Natural killer cell (primary cell): ENCODE results near the gene RAI2. TPM values are rescaled to one million over a fixed set of nuclear protein-coding genes. Genes with fewer than 3 reads are reported as not detected.

Experiments used
- ATAC-seq, 3 donors: fragments of 150-1000 bp in 2 of 3; fragments of 200-7000 bp in 1 of 3; cut with Tn5 transposase; 1 replicate in 1 of 3; 2 replicates in 2 of 3; pipeline ENCODE4 v1.10.0; 2021; ENCODE audit warnings: mild to moderate bottlenecking in 2 of 3, moderate library complexity in 2 of 3
- DNase-seq, 2 donors: peaks; one replicate each; pipeline versions ENCODE4 v3.0.0 to v3.0.0-alpha.2; 2013 to 2021; ENCODE audit warnings: mixed read lengths in 1 of 2
- H3K27ac ChIP-seq: one replicate; pipeline ENCODE4 v1.5.1; 2013; ENCODE audit warnings: mild to moderate bottlenecking, low read length
- H3K27me3 ChIP-seq: one replicate; pipeline ENCODE4 v1.6.1; 2013; ENCODE audit warnings: low read length; ENCODE audit not compliant: control insufficient read depth, insufficient read depth
- H3K36me3 ChIP-seq: one replicate; pipeline ENCODE4 v1.6.1; 2013; ENCODE audit warnings: low read length; ENCODE audit not compliant: control insufficient read depth, insufficient read depth
- H3K4me1 ChIP-seq: one replicate; pipeline ENCODE4 v1.6.1; 2013; ENCODE audit warnings: low read length; ENCODE audit not compliant: control insufficient read depth, insufficient read depth
- H3K4me3 ChIP-seq: one replicate; pipeline ENCODE4 v1.5.1; 2013; ENCODE audit warnings: low read length
- H3K9me3 ChIP-seq: one replicate; pipeline ENCODE4 v1.6.1; 2013; ENCODE audit warnings: low read length; ENCODE audit not compliant: control insufficient read depth, insufficient read depth
- H3K27ac Mint-ChIP-seq, 2 donors: one replicate each; pipeline ENCODE4 v1.8.0; 2022; ENCODE audit warnings: mild to moderate bottlenecking in 2 of 2, mixed read lengths in 2 of 2, moderate library complexity in 1 of 2
- H3K27me3 Mint-ChIP-seq, 2 donors: one replicate each; pipeline ENCODE4 v1.8.0; 2022; ENCODE audit warnings: low read depth in 2 of 2, mixed read lengths in 2 of 2
- H3K36me3 Mint-ChIP-seq: one replicate; pipeline ENCODE4 v1.8.0; 2022; ENCODE audit warnings: mixed read lengths
- H3K4me1 Mint-ChIP-seq, 2 donors: one replicate each; pipeline ENCODE4 v1.8.0; 2022; ENCODE audit warnings: mixed read lengths in 2 of 2
- H3K4me3 Mint-ChIP-seq: one replicate; pipeline ENCODE4 v1.8.0; 2022; ENCODE audit warnings: mild to moderate bottlenecking, moderate library complexity, mixed read lengths
- H3K9me3 Mint-ChIP-seq, 2 donors: one replicate each; pipeline ENCODE4 v1.8.0; 2022; ENCODE audit warnings: mixed read lengths in 2 of 2
- WGBS: methylation state at CpG from one replicate; pipeline ENCODE4 v1.1.7; 2013; ENCODE audit warnings: missing lambda C conversion rate; ENCODE audit not compliant: insufficient coverage; 5-methylcytosine and 5-hydroxymethylcytosine counted together
- intact Hi-C: fragments of 100-400 bp; cut with micrococcal nuclease; formaldehyde crosslinking; loops from one replicate; pipeline ENCODE4 v1.14.2; 2022
- total RNA-seq, 4 donors: library from RNA; stranded (reverse); fragments of 120-200 nt in 1 of 4; gene quantifications; one replicate each; pipeline versions ENCODE4 v1.2.3 to v1.2.4, GENCODE V29; 2013 to 2022
- TF ChIP-seq, protein P1 (sequence below): fragments of 200-600 bp; IDR thresholded peaks from one replicate; pipeline ENCODE4 v1.8.0; 2022; ENCODE audit warnings: antibody characterized with exemption

RAI2 gene
- total RNA-seq, 3 donors from 2014 or later (not counting 1 experiment from before 2014, with no cell fraction given): not detected

DNA sequence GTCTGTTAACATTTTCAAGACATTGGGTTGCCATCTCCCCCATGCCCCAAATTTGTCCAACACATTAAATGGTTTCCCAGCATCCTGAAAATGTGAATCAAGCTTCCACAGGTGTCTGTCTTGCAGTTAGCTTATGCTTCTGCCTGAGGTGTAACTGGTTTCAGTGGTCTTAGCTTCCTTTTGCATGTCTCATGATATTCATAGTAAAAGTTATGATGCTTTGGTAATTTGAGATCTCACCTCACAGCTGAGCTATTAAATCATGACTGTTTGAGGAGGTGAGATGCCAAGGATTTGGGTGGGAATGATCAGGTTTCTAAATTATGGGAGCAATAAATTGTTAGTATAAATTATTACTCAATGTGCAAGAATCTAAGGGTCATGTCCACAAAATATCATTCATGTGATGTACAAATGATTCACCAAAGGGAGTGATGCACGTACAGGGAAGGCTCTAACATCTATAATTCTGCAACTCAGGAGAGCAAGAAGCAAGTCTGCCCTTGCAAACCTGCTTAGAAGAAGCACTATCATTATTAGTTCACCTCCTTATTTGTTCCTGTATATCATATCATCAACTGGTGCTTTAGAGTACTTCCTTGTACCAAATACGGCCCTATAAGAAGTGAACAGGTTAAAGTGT is 17.1 kb upstream of the RAI2 start:
- Mint-ChIP-seq H3K36me3 (no peaks in the 10 kb centered on the region), H3K27me3 (peaks cover 3 to 28% of the 10 kb centered on the region in 2 donors), H3K4me3 (no peak overlapping the region), H3K9me3 (peaks cover 2 to 5% of the 10 kb centered on the region in 2 donors), H3K4me1 (no peaks in the 10 kb centered on the region), H3K27ac (no peak overlapping the region)
- no peaks in the 10 kb centered on the region for H3K9me3 ChIP-seq
- H3K36me3 ChIP-seq: no peaks in the 10 kb centered on the region
- no peaks in the 10 kb centered on the region for H3K4me1 ChIP-seq
- H3K27ac ChIP-seq: no peak overlapping the region
- ATAC-seq (no peak), DNase-seq (no peak)
- no peaks in the 10 kb centered on the region for H3K27me3 ChIP-seq
- WGBS: 88% methylated on average over 1 of the region's 2 CpGs
- intact Hi-C loops: no loop called here
- TF ChIP-seq, protein P1, sequence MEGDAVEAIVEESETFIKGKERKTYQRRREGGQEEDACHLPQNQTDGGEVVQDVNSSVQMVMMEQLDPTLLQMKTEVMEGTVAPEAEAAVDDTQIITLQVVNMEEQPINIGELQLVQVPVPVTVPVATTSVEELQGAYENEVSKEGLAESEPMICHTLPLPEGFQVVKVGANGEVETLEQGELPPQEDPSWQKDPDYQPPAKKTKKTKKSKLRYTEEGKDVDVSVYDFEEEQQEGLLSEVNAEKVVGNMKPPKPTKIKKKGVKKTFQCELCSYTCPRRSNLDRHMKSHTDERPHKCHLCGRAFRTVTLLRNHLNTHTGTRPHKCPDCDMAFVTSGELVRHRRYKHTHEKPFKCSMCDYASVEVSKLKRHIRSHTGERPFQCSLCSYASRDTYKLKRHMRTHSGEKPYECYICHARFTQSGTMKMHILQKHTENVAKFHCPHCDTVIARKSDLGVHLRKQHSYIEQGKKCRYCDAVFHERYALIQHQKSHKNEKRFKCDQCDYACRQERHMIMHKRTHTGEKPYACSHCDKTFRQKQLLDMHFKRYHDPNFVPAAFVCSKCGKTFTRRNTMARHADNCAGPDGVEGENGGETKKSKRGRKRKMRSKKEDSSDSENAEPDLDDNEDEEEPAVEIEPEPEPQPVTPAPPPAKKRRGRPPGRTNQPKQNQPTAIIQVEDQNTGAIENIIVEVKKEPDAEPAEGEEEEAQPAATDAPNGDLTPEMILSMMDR: no peak
- no peak overlapping the region for H3K4me3 ChIP-seq

GRCh38 chrX:17876135-17876534 is 15.0 kb upstream of the RAI2 start:
- ATAC-seq (no peak), DNase-seq (no peak)
- no peaks in the 10 kb centered on the region for H3K4me1 Mint-ChIP-seq
- Histone ChIP-seq H3K4me1 (no peaks in the 10 kb centered on the region), H3K27ac (no peak overlapping the region), H3K4me3 (no peak overlapping the region), H3K27me3 (no peaks in the 10 kb centered on the region), H3K36me3 (no peaks in the 10 kb centered on the region), H3K9me3 (no peaks in the 10 kb centered on the region)
- no peaks in the 10 kb centered on the region for H3K36me3 Mint-ChIP-seq
- intact Hi-C loops: no loop called here
- peaks cover 0 to 5% of the 10 kb centered on the region in 2 donors for H3K9me3 Mint-ChIP-seq
- TF ChIP-seq, protein P1: no peak
- H3K27ac Mint-ChIP-seq: no peak overlapping the region
- peaks cover 3 to 26% of the 10 kb centered on the region in 2 donors for H3K27me3 Mint-ChIP-seq
- H3K4me3 Mint-ChIP-seq: no peak overlapping the region

GRCh38 chrX:17869580-17869979 is 8.5 kb upstream of the RAI2 start:
- no peaks in the 10 kb centered on the region for H3K9me3 ChIP-seq
- intact Hi-C loops: no loop called here
- Mint-ChIP-seq H3K27ac (no peak overlapping the region), H3K9me3 (peaks cover 0 to 5% of the 10 kb centered on the region in 2 donors), H3K27me3 (peaks cover 0 to 23% of the 10 kb centered on the region in 2 donors), H3K4me3 (no peak overlapping the region), H3K36me3 (no peaks in the 10 kb centered on the region), H3K4me1 (no peaks in the 10 kb centered on the region)
- H3K4me3 ChIP-seq: no peak overlapping the region
- H3K36me3 ChIP-seq: no peaks in the 10 kb centered on the region
- H3K27ac ChIP-seq: no peak overlapping the region
- DNase-seq (no peak), ATAC-seq (no peak)
- WGBS: no CpG with 5 or more reads among the region's 2 CpGs
- no peaks in the 10 kb centered on the region for H3K27me3 ChIP-seq
- H3K4me1 ChIP-seq: no peaks in the 10 kb centered on the region
- TF ChIP-seq, protein P1: no peak

DNA sequence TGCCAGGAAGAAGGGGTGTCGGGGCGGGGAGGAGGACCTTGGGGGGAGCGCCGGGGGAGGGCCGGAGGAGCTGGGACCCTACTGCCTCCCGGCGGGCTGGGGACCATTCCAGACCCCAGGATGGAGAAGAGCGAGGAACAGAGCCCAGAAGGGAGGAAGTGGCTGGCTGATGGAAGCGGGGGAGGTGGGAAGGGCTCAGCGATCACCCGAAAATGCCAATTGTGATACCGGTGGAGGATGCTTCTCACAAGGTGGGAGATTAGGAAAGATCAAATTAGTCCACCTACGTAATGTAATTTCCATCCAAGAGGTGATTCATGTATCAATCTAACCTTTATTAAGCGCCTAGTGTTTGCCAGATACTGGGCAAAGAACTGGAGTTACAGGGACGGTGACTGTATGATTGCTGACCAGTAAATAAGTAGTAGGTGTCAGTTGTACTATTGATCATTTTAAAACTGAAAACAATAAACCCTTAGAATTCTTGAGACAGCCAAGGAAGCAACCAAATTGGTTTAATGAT is 452 bp upstream of the RAI2 start:
- Mint-ChIP-seq H3K36me3 (no peaks in the 10 kb centered on the region), H3K4me3 (peak overlapping the region; percentile 42), H3K9me3 (peaks cover 0 to 2% of the 10 kb centered on the region in 2 donors), H3K27ac (no peak overlapping the region), H3K4me1 (no peaks in the 10 kb centered on the region), H3K27me3 (peaks cover 27 to 75% of the 10 kb centered on the region in 2 donors)
- Histone ChIP-seq H3K27ac (no peak overlapping the region), H3K4me3 (no peak overlapping the region), H3K9me3 (no peaks in the 10 kb centered on the region), H3K4me1 (no peaks in the 10 kb centered on the region), H3K27me3 (peaks cover 7% of the 10 kb centered on the region), H3K36me3 (no peaks in the 10 kb centered on the region)
- WGBS: under 1% methylated on average over 10 of the region's 15 CpGs
- DNase-seq: no peak
- intact Hi-C loops: no loop called here
- ATAC-seq: no peak
- TF ChIP-seq, protein P1: no peak
